ENCODE data around the gene ATRIP. TPM values are rescaled to one million over a fixed set of nuclear protein-coding genes. Genes with fewer than 3 reads are reported as not detected.

The ATRIP gene
- total and polyA plus RNA-seq, 2 of the 4 experiments (the other 2 are of a cell fraction) = 6.8 to 10.8 TPM

DNA sequence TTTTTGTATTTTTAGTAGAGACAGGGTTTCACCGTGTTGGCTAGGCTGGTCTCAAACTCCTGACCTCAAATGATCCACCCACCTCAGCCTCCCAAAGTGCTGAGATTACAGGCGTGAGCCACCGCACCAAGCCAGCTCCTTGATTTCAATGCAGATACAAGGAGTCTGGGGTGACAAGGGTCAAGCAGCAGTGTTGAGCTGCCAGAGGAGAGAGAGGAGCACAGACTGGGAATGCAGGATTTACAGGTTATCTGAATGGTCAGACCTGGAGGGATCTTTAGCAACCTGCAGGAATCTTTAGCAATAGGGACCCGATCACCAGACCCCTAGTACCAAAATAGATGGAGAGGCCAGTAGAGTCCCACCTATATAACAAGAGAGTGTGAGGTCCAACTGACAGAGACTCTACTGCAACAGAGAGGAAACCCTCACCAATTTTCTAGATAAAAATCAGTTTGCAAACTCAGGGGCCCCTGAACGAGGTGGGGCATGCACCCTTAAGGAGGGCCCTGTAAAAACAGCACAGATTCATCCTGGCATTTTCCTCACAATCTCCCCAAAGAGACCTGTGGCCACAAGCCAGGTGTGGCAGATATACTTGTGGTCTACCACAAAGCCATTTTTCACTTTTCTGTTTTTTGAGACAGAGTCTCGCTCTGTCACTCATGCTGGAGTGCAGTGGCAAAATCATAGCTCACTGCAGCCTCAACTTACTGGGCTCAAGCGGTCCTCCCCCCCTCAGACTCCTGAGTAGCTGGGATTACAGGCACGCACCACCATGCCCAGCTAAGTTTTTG is 68.1 kb downstream of the ATRIP start:
- CTCF ChIA-PET = no interaction called here
- H4K91ac ChIP-seq (ENCODE audit: insufficient read depth, low read depth, low read length) = no peak overlapping the region
- BruUV-seq (replicated peaks) = no TSS peak

More for the DNA sequence above, 68.1 kb downstream of the ATRIP start:
- intact Hi-C loops (cut with micrococcal nuclease) (no loop called here), in situ Hi-C loops (cut with MboI; ENCODE audit: low sequenced_read_pairs) (no loop called here), dilution Hi-C loops (cut with HindIII; ENCODE audit: low sequenced_read_pairs, unreplicated experiment) (no loop called here)
- no peak overlapping the region for H2AK9ac ChIP-seq (replicated peaks; ENCODE audit: low read depth, low read length, poor library complexity)
- no peak overlapping the region for H3K9ac ChIP-seq (ENCODE audit: low read depth, low read length)
- peaks cover 3% of the 10 kb centered on the region for H3K36me3 ChIP-seq (ENCODE audit: control insufficient read depth, insufficient read depth, low read length)
- no peak overlapping the region for H2AK5ac ChIP-seq (ENCODE audit: low read depth, low read length)
- H3K27ac ChIP-seq (ENCODE audit: insufficient read depth, low read length) = no peak overlapping the region
- H2BK15ac ChIP-seq (ENCODE audit: low read depth, low read length) = no peak overlapping the region
- no peak overlapping the region for H2AFZ ChIP-seq (replicated peaks; ENCODE audit: low read length, poor library complexity)
- no peaks in the 10 kb centered on the region for H4K20me1 ChIP-seq (ENCODE audit: insufficient read depth, low read length)
- TF ChIP-seq, protein P1, sequence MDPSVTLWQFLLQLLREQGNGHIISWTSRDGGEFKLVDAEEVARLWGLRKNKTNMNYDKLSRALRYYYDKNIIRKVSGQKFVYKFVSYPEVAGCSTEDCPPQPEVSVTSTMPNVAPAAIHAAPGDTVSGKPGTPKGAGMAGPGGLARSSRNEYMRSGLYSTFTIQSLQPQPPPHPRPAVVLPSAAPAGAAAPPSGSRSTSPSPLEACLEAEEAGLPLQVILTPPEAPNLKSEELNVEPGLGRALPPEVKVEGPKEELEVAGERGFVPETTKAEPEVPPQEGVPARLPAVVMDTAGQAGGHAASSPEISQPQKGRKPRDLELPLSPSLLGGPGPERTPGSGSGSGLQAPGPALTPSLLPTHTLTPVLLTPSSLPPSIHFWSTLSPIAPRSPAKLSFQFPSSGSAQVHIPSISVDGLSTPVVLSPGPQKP (IDR thresholded peaks at IDR 0.05; ENCODE audit: borderline replicate concordance, low read depth, low read length) = no peak
- TF ChIP-seq, protein P2, sequence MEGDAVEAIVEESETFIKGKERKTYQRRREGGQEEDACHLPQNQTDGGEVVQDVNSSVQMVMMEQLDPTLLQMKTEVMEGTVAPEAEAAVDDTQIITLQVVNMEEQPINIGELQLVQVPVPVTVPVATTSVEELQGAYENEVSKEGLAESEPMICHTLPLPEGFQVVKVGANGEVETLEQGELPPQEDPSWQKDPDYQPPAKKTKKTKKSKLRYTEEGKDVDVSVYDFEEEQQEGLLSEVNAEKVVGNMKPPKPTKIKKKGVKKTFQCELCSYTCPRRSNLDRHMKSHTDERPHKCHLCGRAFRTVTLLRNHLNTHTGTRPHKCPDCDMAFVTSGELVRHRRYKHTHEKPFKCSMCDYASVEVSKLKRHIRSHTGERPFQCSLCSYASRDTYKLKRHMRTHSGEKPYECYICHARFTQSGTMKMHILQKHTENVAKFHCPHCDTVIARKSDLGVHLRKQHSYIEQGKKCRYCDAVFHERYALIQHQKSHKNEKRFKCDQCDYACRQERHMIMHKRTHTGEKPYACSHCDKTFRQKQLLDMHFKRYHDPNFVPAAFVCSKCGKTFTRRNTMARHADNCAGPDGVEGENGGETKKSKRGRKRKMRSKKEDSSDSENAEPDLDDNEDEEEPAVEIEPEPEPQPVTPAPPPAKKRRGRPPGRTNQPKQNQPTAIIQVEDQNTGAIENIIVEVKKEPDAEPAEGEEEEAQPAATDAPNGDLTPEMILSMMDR (conservative IDR thresholded peaks at IDR 0.05; ENCODE audit: low read depth, low read length) = no peak
- TF ChIP-seq CHD1 (IDR thresholded peaks at IDR 0.05; ENCODE audit: low read depth, low read length) (no peak), MAFK (IDR thresholded peaks at IDR 0.05; ENCODE audit: low read depth, low read length) (no peak)
- H3K4me1 ChIP-seq (ENCODE audit: control insufficient read depth, insufficient read depth, low read length) = 0 out of 2 replicates have a peak, but pooled peaks cover 2% of the 10 kb centered on the region
- H3K9me3 ChIP-seq (ENCODE audit: control insufficient read depth, insufficient read depth, low read length) = no peaks in the 10 kb centered on the region
- no peak overlapping the region for H4K8ac ChIP-seq (ENCODE audit: low read depth in 2 of 2, low read length in 2 of 2)
- no peak for ATAC-seq (ENCODE audit: low read depth)
- H3K27me3 ChIP-seq (ENCODE audit: control insufficient read depth, insufficient read depth, low read length) = no peaks in the 10 kb centered on the region
- H3K4me2 ChIP-seq (ENCODE audit: low read depth, low read length) = no peak overlapping the region
- H3K4me3 ChIP-seq (ENCODE audit: insufficient read depth, low read depth, low read length) = no peak overlapping the region
- POLR2A ChIA-PET (ENCODE audit: unreplicated experiment) = no interaction called here
- H4K5ac ChIP-seq (ENCODE audit: low read depth, low read length) = no peak overlapping the region
- H2BK20ac ChIP-seq (ENCODE audit: low read depth, low read length) = no peak overlapping the region
- no peak overlapping the region for H3K23ac ChIP-seq (ENCODE audit: low read depth, low read length)
- H3K14ac ChIP-seq (replicated peaks; ENCODE audit: low read depth, low read length) = no peak overlapping the region
- H3K18ac ChIP-seq (ENCODE audit: low read depth, low read length) = no peak overlapping the region
- H3K56ac ChIP-seq (ENCODE audit: extremely low read depth, insufficient read depth, low read length) = no peak overlapping the region
- no peak for DNase-seq
- H2BK5ac ChIP-seq (ENCODE audit: low read depth, low read length, poor library complexity, severe bottlenecking) = no peak overlapping the region
- no peak overlapping the region for H2BK120ac ChIP-seq (ENCODE audit: low read depth, low read length)
- H3K4ac ChIP-seq (ENCODE audit: low read depth, low read length) = no peak overlapping the region
- 100% methylated on average over 2 of the region's 8 CpGs; no CpG with 5 or more reads in 1 of the 2 experiments for WGBS, 2 experiments (ENCODE audit: extremely low coverage in 2 of 2, insufficient read length in 1 of 2)
- no peaks in the 10 kb centered on the region for H3K79me1 ChIP-seq (ENCODE audit: low read depth in 1 of 2, low read length in 2 of 2)
- no peaks in the 10 kb centered on the region for H3K9me1 ChIP-seq (ENCODE audit: insufficient read depth, low read length)

Other genes with a start within 250 kb of the ATRIP start
- not detected in 2 replicates for gene CAMP, start 223.2 kb upstream of the ATRIP start, total RNA-seq (2012; rRNA removed)
- not detected in 2 replicates for gene CAMP, start 223.2 kb upstream of the ATRIP start, polyA plus RNA-seq (2012; rRNA removed)
- 3.9 and 4.7 TPM in 2 replicates for gene ZNF589, start 205.6 kb upstream of the ATRIP start, total RNA-seq (2012; rRNA removed)
- 3.3 and 4.4 TPM in 2 replicates for gene ZNF589, start 205.6 kb upstream of the ATRIP start, polyA plus RNA-seq (2012; rRNA removed)
- gene NME6, start 145.4 kb upstream of the ATRIP start, total RNA-seq (2012; rRNA removed) = 15.6 and 23.3 TPM in 2 replicates
- 23.0 and 24.8 TPM in 2 replicates for gene NME6, start 145.4 kb upstream of the ATRIP start, polyA plus RNA-seq (2012; rRNA removed)
- gene SPINK8, start 113.1 kb upstream of the ATRIP start, total RNA-seq (2012; rRNA removed) = not detected in 2 replicates
- gene SPINK8, start 113.1 kb upstream of the ATRIP start, polyA plus RNA-seq (2012; rRNA removed) = not detected in 2 replicates
- gene FBXW12, start 74.5 kb upstream of the ATRIP start, total RNA-seq (2012; rRNA removed) = not detected in 2 replicates
- not detected in 2 replicates for gene FBXW12, start 74.5 kb upstream of the ATRIP start, polyA plus RNA-seq (2012; rRNA removed)
- 5.2 and 9.2 TPM in 2 replicates for gene PLXNB1, start 16.7 kb upstream of the ATRIP start, total RNA-seq (2012; rRNA removed)
- 25.3 and 27.0 TPM in 2 replicates for gene PLXNB1, start 16.7 kb upstream of the ATRIP start, polyA plus RNA-seq (2012; rRNA removed)
- 15.3 and 16.1 TPM in 2 replicates for gene CCDC51, start 6.6 kb upstream of the ATRIP start, total RNA-seq (2012; rRNA removed)
- gene CCDC51, start 6.6 kb upstream of the ATRIP start, polyA plus RNA-seq (2012; rRNA removed) = 11.0 TPM in 2 replicates
- gene TMA7, start 6.5 kb upstream of the ATRIP start, total RNA-seq (2012; rRNA removed) = 81.9 and 131 TPM in 2 replicates
- 220 and 240 TPM in 2 replicates for gene TMA7, start 6.5 kb upstream of the ATRIP start, polyA plus RNA-seq (2012; rRNA removed)
- gene SHISA5, start 57.4 kb downstream of the ATRIP start, total RNA-seq (2012; rRNA removed) = 82.3 and 88.6 TPM in 2 replicates
- gene SHISA5, start 57.4 kb downstream of the ATRIP start, polyA plus RNA-seq (2012; rRNA removed) = 162 and 181 TPM in 2 replicates
- 16.1 and 17.0 TPM in 2 replicates for gene PFKFB4, start 110.1 kb downstream of the ATRIP start, total RNA-seq (2012; rRNA removed)
- gene PFKFB4, start 110.1 kb downstream of the ATRIP start, polyA plus RNA-seq (2012; rRNA removed) = 14.8 and 16.9 TPM in 2 replicates
- 0.54 and 0.56 TPM in 2 replicates for gene UCN2, start 117.0 kb downstream of the ATRIP start, total RNA-seq (2012; rRNA removed)
- 2.3 and 2.7 TPM in 2 replicates for gene UCN2, start 117.0 kb downstream of the ATRIP start, polyA plus RNA-seq (2012; rRNA removed)
- 3.1 and 4.1 TPM in 2 replicates for gene COL7A1, start 148.6 kb downstream of the ATRIP start, total RNA-seq (2012; rRNA removed)
- gene COL7A1, start 148.6 kb downstream of the ATRIP start, polyA plus RNA-seq (2012; rRNA removed) = 20.3 and 23.2 TPM in 2 replicates
- 952 and 1,365 TPM in 2 replicates for gene UQCRC1, start 162.9 kb downstream of the ATRIP start, total RNA-seq (2012; rRNA removed)
- gene UQCRC1, start 162.9 kb downstream of the ATRIP start, polyA plus RNA-seq (2012; rRNA removed) = 410 and 474 TPM in 2 replicates
- gene TMEM89, start 175.0 kb downstream of the ATRIP start, total RNA-seq (2012; rRNA removed) = not detected in 2 replicates
- gene TMEM89, start 175.0 kb downstream of the ATRIP start, polyA plus RNA-seq (2012; rRNA removed) = 0.15 TPM in 1 of 2 replicates, not detected in the other
- gene SLC26A6, start 188.7 kb downstream of the ATRIP start, total RNA-seq (2012; rRNA removed) = 11.7 and 11.8 TPM in 2 replicates
- 31.4 and 34.3 TPM in 2 replicates for gene SLC26A6, start 188.7 kb downstream of the ATRIP start, polyA plus RNA-seq (2012; rRNA removed)
- gene CELSR3, start 216.1 kb downstream of the ATRIP start, total RNA-seq (2012; rRNA removed) = 0.18 and 0.28 TPM in 2 replicates
- 0.59 and 0.63 TPM in 2 replicates for gene CELSR3, start 216.1 kb downstream of the ATRIP start, polyA plus RNA-seq (2012; rRNA removed)
- 21.0 and 21.9 TPM in 2 replicates for gene NCKIPSD, start 239.2 kb downstream of the ATRIP start, total RNA-seq (2012; rRNA removed)
- gene NCKIPSD, start 239.2 kb downstream of the ATRIP start, polyA plus RNA-seq (2012; rRNA removed) = 38.3 and 42.3 TPM in 2 replicates

Data from IMR-90 (cell line).